ENCODE data around the gene COX4I1. TPM values are rescaled to one million over a fixed set of nuclear protein-coding genes. Genes with fewer than 3 reads are reported as not detected.

Gene COX4I1
- total RNA-seq, 1 experiment from 2014 or later = 506 TPM

DNA sequence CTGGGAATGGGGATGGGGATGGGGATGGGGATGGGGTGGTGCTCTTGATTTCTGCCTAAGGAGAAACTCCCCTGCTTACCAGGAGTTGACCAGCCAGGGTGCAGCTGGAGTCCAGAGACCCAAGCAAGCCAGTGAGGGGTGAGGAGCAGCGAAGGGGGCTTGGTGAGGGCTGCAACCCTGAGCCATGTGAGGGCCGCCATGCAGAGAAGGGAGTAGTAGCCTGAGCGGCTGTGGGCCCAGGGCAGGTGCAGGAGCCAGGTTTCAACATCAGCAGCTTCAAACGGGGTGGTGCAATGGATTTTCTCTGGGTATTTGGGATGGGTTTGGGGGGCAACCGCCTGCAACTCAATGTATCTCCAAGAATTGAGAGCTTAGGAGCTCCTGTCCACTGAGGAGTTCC lies 35.2 kb downstream of the COX4I1 start:
- peaks cover 0 to 7% of the 10 kb centered on the region in 2 experiments; a peak in 2 of 4 replicates for H3K4me1 Mint-ChIP-seq

More for the DNA sequence above, 35.2 kb downstream of the COX4I1 start:
- Histone ChIP-seq H3T11ph (ENCODE audit: low read length) (no peak overlapping the region), H3K27me3 (ENCODE audit: insufficient read depth, low read length) (no peaks in the 10 kb centered on the region), H3K23ac (ENCODE audit: insufficient read length, low read depth, low read length) (no peak overlapping the region), H2AK5ac (ENCODE audit: insufficient read length, low read length) (no peak overlapping the region), H3K18ac (ENCODE audit: insufficient read length, low read depth, low read length) (no peak overlapping the region), H4K8ac (replicated peaks; ENCODE audit: insufficient read length, low read depth, low read length) (no peak overlapping the region), H2BK15ac (ENCODE audit: low read depth, low read length) (no peak overlapping the region), H3K4ac (ENCODE audit: low read depth, low read length) (no peak overlapping the region), H3K14ac (ENCODE audit: insufficient read depth, low read length) (no peak overlapping the region; the same call in 1 of the 2 replicates), H3K79me2 (ENCODE audit: insufficient read depth, low read length) (no peaks in the 10 kb centered on the region), H2BK20ac (ENCODE audit: low read depth, low read length, poor library complexity, severe bottlenecking) (no peak overlapping the region), H4K20me1 (ENCODE audit: control insufficient read depth, insufficient read depth, insufficient read length) (no peaks in the 10 kb centered on the region), H2BK120ac (ENCODE audit: low read depth, low read length, poor library complexity, severe bottlenecking) (no peak overlapping the region), H3K4me1 (ENCODE audit: insufficient read depth, low read length) (no peaks in the 10 kb centered on the region), H3K79me1 (ENCODE audit: insufficient read depth, low read depth, low read length, poor library complexity, severe bottlenecking) (no peaks in the 10 kb centered on the region), H2BK5ac (ENCODE audit: insufficient read length, low read length) (no peak overlapping the region), H3K56ac (ENCODE audit: insufficient read length, low read depth, low read length) (no peak overlapping the region), H3K9ac (ENCODE audit: extremely low read depth, insufficient read length, low read length) (no peak overlapping the region), H3K4me2 (ENCODE audit: insufficient read depth, insufficient read length, low read length) (no peak overlapping the region), H4K5ac (ENCODE audit: insufficient read length, low read depth, low read length) (no peak overlapping the region), H3K27ac (ENCODE audit: insufficient read length, low read depth, low read length) (no peak overlapping the region), H3K23me2 (ENCODE audit: insufficient read length, low read depth, low read length, poor library complexity, severe bottlenecking) (no peaks in the 10 kb centered on the region), H3K9me3 (ENCODE audit: control insufficient read depth, low read depth, low read length) (no peaks in the 10 kb centered on the region), H4K91ac (ENCODE audit: insufficient read length, low read depth, low read length) (no peak overlapping the region), H2BK12ac (ENCODE audit: insufficient read length, low read depth, low read length) (no peak overlapping the region), H2AFZ (ENCODE audit: low read length) (no peak overlapping the region)
- H3K9me3 Mint-ChIP-seq = peaks cover 9 to 20% of the 10 kb centered on the region in 2 experiments
- TF ChIP-seq, protein P1, sequence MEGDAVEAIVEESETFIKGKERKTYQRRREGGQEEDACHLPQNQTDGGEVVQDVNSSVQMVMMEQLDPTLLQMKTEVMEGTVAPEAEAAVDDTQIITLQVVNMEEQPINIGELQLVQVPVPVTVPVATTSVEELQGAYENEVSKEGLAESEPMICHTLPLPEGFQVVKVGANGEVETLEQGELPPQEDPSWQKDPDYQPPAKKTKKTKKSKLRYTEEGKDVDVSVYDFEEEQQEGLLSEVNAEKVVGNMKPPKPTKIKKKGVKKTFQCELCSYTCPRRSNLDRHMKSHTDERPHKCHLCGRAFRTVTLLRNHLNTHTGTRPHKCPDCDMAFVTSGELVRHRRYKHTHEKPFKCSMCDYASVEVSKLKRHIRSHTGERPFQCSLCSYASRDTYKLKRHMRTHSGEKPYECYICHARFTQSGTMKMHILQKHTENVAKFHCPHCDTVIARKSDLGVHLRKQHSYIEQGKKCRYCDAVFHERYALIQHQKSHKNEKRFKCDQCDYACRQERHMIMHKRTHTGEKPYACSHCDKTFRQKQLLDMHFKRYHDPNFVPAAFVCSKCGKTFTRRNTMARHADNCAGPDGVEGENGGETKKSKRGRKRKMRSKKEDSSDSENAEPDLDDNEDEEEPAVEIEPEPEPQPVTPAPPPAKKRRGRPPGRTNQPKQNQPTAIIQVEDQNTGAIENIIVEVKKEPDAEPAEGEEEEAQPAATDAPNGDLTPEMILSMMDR (conservative IDR thresholded peaks at IDR 0.05) = no peak
- H3K27me3 Mint-ChIP-seq (ENCODE audit: low read depth) = peaks cover 37% of the 10 kb centered on the region
- peaks cover 2 to 10% (median 2%) of the 10 kb centered on the region in 3 experiments; a peak in 4 of 7 replicates for H3K36me3 Mint-ChIP-seq (ENCODE audit: insufficient read depth in 1 of 3, low read depth in 3 of 3)
- no peak overlapping the region for H3K4me3 Mint-ChIP-seq
- H3K27ac Mint-ChIP-seq = no peak overlapping the region; a peak in 1 of 7 replicates
- no peak for DNase-seq
- no CpG with 5 or more reads among the region's 5 CpGs for WGBS (ENCODE audit: extremely low coverage, insufficient read length, low lambda C conversion rate)

Measured in H9 (cell line).